GM12891 (cell line): ENCODE results near the gene LYPD5.

Source experiments
- POLR2A ChIP-seq: IDR thresholded peaks from 2 replicates; pipeline ENCODE4 v1.6.1; 2011; ENCODE audit warnings: low read depth, low read length, control low read depth
- POLR2AphosphoS5 ChIP-seq: IDR thresholded peaks from 2 replicates; pipeline ENCODE4 v1.6.1; 2011; ENCODE audit warnings: low read depth, low read length, control low read depth
- TAF1 ChIP-seq: IDR thresholded peaks from 2 replicates; pipeline ENCODE4 v1.6.1; 2011; ENCODE audit warnings: low read depth, low read length, control low read depth

DNA sequence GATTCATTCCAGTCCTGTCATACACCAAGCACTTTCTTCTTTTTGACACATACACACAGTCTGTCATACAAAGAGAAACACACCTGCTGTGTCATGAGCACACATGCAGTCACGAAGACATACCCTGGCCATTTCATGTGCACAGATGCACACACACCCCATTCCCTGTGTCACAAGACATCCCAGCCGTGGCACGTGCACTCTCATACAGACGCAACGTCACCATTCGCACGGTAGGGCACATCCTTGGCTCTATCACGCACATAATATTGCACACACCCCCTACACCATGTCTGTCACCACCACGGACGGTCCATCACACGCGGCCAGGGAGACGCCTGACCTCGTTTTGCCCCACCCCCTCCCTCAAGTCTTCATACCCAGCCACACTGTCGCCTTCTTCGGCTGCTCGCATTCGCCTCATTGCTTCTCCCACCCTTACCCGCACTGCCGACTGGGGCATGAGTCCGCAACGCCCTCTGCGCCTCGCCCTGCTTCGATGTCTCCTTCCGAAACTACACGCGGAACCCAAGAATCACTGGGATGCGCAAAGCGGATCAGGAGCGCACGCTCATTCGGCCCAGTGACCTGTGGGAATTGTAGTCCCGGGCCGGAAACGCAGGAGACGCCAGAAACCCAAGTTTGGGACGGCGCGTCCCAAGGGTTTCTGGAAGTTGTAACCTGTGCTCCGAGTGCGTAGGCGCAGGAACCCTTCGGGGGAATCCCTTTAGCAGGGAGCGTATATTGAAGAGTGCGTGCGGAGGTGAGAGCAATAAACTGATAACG, 18.0 kb upstream of the LYPD5 start:
- TF ChIP-seq POLR2A (no peak), POLR2AphosphoS5 (no peak), TAF1 (no peak)
